Esophagus muscularis mucosa (tissue), 4 donors: Measurements from ENCODE around the gene SHF. TPM values are rescaled to one million over a fixed set of nuclear protein-coding genes. Genes with fewer than 3 reads are reported as not detected.

Experiments used
- DNase-seq: peaks from one replicate; pipeline ENCODE4 v3.0.0-alpha.2; 2017; ENCODE audit errors: extremely low spot score
- H3K27ac ChIP-seq, 4 donors: fragments of 200-600 bp; sonication (generic); replicated peaks in 1 of 4; 1 replicate in 3 of 4; 2 replicates in 1 of 4; pipeline ENCODE4 v1.5.1; 2016 to 2019; ENCODE audit warnings: mild to moderate bottlenecking in 1 of 4
- H3K27me3 ChIP-seq, 4 donors: fragments of 200-600 bp; sonication (generic); one replicate each; pipeline versions ENCODE4 v1.5.1 to v1.6.0; 2016 to 2019
- H3K36me3 ChIP-seq, 4 donors: fragments of 200-600 bp; sonication (generic); one replicate each; pipeline ENCODE4 v1.5.1; 2016 to 2019
- H3K4me1 ChIP-seq, 4 donors: fragments of 200-600 bp; sonication (generic); one replicate each; pipeline ENCODE4 v1.5.1; 2016 to 2019
- H3K4me3 ChIP-seq, 4 donors: fragments of 200-600 bp; sonication (generic); 1 replicate in 2 of 4; 2 replicates in 2 of 4; pipeline ENCODE4 v1.5.1; 2016 to 2019; ENCODE audit warnings: mild to moderate bottlenecking in 4 of 4, moderate library complexity in 1 of 4
- H3K9me3 ChIP-seq, 4 donors: fragments of 200-600 bp; sonication (generic); 1 replicate in 3 of 4; 2 replicates in 1 of 4; pipeline ENCODE4 v1.5.1; 2016 to 2019
- EP300 ChIP-seq: sonication (generic); formaldehyde crosslinking; IDR thresholded peaks from one replicate; pipeline ENCODE4 v1.6.1; 2017; ENCODE audit warnings: antibody characterized with exemption
- POLR2A ChIP-seq: fragments of 450-650 bp; IDR thresholded peaks from one replicate; pipeline ENCODE4 v1.6.1; 2017; ENCODE audit warnings: antibody characterized with exemption, moderate library complexity, mild to moderate bottlenecking, low read depth
- POLR2AphosphoS5 ChIP-seq, 2 donors: sonication (generic); formaldehyde crosslinking; IDR thresholded peaks; one replicate each; pipeline ENCODE4 v1.6.1; 2017; ENCODE audit warnings: antibody characterized with exemption in 2 of 2
- WGBS: methylation state at CpG from one replicate; pipeline ENCODE4 v1.1.5; 2018; 5-methylcytosine and 5-hydroxymethylcytosine counted together
- intact Hi-C: fragments of 100-400 bp; cut with DNase I; formaldehyde crosslinking; loops from one replicate; pipeline ENCODE4 v1.15.1; 2023
- total RNA-seq, 4 donors: library from RNA; depleted of rRNA; stranded (reverse); fragments of >200 nt; gene quantifications; one replicate each; pipeline versions ENCODE4 v1.1.0 to v1.2.1, GENCODE V29; 2016
- TF ChIP-seq, protein P1 (sequence below), 3 experiments: fragments of 200-600 bp in 2 of 3; fragments of 450-650 bp in 1 of 3; sonication (generic) in 2 of 3; IDR thresholded peaks; one replicate each; pipeline ENCODE4 v1.5.1; 2017 to 2019; ENCODE audit warnings: antibody characterized with exemption in 3 of 3, mild to moderate bottlenecking in 2 of 3, moderate library complexity in 1 of 3

Gene SHF
- total RNA-seq, 4 donors from 2014 or later, result 4.6 to 15.4 (median 10.2) TPM

DNA sequence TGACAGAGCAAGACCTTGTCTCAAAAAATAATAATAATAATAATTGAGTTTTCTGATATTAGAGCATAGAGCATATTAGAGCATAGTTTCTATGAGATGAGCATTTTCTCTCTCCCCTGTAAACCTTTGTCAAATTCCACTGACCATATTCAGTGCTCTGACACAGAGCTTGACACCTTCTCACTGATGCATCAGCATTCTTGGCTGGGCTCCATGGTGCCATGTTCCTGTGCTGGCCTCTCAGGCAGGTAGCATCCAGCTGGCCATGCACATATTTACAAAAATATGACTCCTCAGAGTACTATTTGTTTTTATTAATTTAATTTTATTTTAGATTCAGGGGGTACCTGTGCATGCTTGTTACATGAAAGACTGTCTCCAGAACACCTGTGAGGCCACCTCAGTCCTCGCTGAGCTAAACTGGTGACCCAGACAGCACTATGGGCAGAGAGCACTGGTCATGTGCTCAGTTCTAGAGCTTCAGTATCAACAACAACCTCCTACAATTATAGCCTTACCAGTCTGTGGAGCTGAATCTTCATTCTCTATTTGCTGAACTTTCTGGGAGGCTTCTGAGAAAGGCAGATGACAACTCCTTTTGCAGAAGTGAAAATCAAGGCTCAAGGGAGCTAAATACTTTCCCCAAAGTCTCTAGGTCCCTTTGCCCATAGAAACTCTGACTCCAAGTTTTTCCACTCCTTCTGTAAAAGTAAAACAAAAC is 42.6 kb upstream of the SHF start:
- Histone ChIP-seq H3K27me3 (no peaks in the 10 kb centered on the region), H3K27ac (no peak overlapping the region)
- WGBS, result 29% methylated on average over 1 of the region's 1 CpG

DNA sequence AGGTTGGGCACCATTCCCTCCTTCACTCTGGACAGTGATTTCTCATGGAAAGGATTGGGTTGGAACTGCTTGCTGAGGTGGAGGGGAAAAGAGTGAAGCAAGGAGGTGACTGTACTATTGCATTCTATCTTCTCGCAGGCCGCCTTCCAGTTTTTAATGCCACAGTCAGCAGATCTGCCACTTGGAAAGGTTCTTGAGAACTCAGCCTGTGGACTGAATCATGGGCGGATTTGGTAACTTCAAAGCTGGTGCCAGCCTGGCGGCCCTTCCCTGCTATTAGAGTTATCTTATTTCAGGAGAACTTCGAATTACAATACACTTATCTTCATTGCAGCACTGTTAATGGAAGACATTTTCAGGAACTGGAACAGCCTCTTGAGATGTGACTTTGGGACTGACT is 41.2 kb upstream of the SHF start:
- Histone ChIP-seq H3K27me3 (no peaks in the 10 kb centered on the region), H3K36me3 (no peaks in the 10 kb centered on the region), H3K27ac (no peak overlapping the region), H3K4me3 (no peak overlapping the region), H3K4me1 (no peaks in the 10 kb centered on the region), H3K9me3 (no peaks in the 10 kb centered on the region)
- WGBS, result 86% methylated on average over 5 of the region's 5 CpGs
- TF ChIP-seq EP300 (no peak), POLR2A (no peak), POLR2AphosphoS5 (IDR thresholded peaks at IDR 0.05) (no peak)
- TF ChIP-seq, protein P1, sequence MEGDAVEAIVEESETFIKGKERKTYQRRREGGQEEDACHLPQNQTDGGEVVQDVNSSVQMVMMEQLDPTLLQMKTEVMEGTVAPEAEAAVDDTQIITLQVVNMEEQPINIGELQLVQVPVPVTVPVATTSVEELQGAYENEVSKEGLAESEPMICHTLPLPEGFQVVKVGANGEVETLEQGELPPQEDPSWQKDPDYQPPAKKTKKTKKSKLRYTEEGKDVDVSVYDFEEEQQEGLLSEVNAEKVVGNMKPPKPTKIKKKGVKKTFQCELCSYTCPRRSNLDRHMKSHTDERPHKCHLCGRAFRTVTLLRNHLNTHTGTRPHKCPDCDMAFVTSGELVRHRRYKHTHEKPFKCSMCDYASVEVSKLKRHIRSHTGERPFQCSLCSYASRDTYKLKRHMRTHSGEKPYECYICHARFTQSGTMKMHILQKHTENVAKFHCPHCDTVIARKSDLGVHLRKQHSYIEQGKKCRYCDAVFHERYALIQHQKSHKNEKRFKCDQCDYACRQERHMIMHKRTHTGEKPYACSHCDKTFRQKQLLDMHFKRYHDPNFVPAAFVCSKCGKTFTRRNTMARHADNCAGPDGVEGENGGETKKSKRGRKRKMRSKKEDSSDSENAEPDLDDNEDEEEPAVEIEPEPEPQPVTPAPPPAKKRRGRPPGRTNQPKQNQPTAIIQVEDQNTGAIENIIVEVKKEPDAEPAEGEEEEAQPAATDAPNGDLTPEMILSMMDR (IDR thresholded peaks at IDR 0.05), result no peak
- intact Hi-C loops, result no loop called here
- no peak for DNase-seq

More for the DNA sequence above, 42.6 kb upstream of the SHF start:
- H3K4me3 ChIP-seq, result no peak overlapping the region
- no peaks in the 10 kb centered on the region for H3K36me3 ChIP-seq
- no peaks in the 10 kb centered on the region for H3K4me1 ChIP-seq
- peaks cover 0 to 13% (median 6%) of the 10 kb centered on the region in 4 donors for H3K9me3 ChIP-seq
- intact Hi-C loops, result no loop called here
- DNase-seq, result no peak
- TF ChIP-seq, protein P1 (IDR thresholded peaks at IDR 0.05), result no peak
- no peak for TF ChIP-seq POLR2AphosphoS5 (IDR thresholded peaks at IDR 0.05)
- no peak for TF ChIP-seq POLR2A
- TF ChIP-seq EP300, result no peak

DNA sequence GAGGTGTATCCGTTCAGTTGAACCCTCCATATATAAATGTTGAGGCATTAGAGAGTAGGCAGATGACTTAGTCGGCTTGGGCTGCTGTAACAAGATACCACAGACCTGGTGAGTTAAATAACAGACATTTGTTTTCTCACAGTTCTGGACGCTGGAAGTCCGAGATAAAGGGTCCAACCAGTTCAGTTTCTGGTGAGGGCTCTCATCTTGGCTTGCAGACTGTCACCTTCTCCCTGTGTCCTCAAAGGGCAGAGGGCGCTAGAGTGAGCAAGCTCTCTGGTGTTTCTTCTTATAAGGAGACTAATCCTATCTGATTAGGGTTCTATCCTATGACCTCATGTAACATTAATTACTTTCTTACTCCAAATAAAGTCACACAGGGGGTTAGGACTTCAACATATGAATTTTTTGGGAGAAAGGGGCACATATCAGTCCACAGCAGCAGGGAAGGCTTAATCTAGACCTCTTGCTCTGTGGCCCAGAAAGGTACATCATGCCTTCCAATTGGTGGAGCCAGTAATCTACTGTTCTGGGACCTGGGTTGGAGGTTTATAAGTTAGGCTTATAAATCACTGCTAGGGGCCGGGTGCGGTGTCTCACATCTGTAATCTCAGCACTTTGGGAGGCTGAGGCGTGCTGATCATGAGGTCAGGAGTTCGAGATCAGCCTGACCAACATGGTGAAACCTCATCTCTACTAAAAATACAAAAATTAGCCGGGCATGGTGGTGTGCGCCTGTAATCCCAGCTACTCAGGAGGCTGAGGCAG is 37.9 kb upstream of the SHF start:
- no peaks in the 10 kb centered on the region for H3K36me3 ChIP-seq
- no peaks in the 10 kb centered on the region for H3K9me3 ChIP-seq
- TF ChIP-seq, protein P1 (IDR thresholded peaks at IDR 0.05), result no peak
- intact Hi-C loops, result no loop called here
- WGBS, result 77% methylated on average over 11 of the region's 11 CpGs
- peaks cover 0 to 18% (median 0%) of the 10 kb centered on the region in 4 donors for H3K27me3 ChIP-seq
- H3K4me1 ChIP-seq, result no peaks in the 10 kb centered on the region
- H3K27ac ChIP-seq, result no peak overlapping the region
- no peak overlapping the region for H3K4me3 ChIP-seq
- no peak for DNase-seq

GRCh38 chr15:45224621-45225217 is 37.0 kb upstream of the SHF start:
- H3K4me1 ChIP-seq, result no peaks in the 10 kb centered on the region
- no peak overlapping the region for H3K4me3 ChIP-seq
- peaks cover 0 to 24% (median 0%) of the 10 kb centered on the region in 4 donors for H3K27me3 ChIP-seq
- H3K9me3 ChIP-seq, result no peaks in the 10 kb centered on the region
- TF ChIP-seq POLR2AphosphoS5 (IDR thresholded peaks at IDR 0.05) (no peak), EP300 (no peak)
- H3K36me3 ChIP-seq, result no peaks in the 10 kb centered on the region
- no peak overlapping the region for H3K27ac ChIP-seq
- no peak for DNase-seq
- 66% methylated on average over 5 of the region's 5 CpGs for WGBS
- intact Hi-C loops, result no loop called here

DNA sequence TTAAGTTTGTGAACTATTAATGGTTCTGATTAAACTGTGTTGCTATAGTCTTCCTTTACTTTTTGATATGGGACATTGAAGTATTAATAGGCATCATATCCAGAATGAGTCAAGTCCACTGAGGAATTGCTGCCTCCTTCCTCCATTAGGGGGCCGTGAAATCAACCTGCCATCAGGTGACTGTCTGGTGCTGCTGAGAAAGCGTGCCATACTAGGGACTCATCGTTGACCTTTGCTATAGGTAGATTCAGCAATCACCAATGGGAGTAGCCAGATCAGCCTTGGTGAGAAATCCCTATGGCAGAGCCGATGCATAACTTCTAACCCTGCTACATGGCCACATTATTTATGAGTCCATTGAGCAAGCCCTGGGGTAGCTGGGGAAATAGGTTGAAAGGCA is 34.2 kb upstream of the SHF start:
- DNase-seq, result no peak
- no peak for TF ChIP-seq POLR2A
- TF ChIP-seq POLR2AphosphoS5 (IDR thresholded peaks at IDR 0.05), result no peak
- TF ChIP-seq, protein P1 (IDR thresholded peaks at IDR 0.05), result no peak
- no peak for TF ChIP-seq EP300
- WGBS, result 85% methylated on average over 4 of the region's 4 CpGs

More for the DNA sequence above, 34.2 kb upstream of the SHF start:
- H3K4me1 ChIP-seq, result no peaks in the 10 kb centered on the region
- H3K9me3 ChIP-seq, result no peaks in the 10 kb centered on the region
- intact Hi-C loops, result no loop called here
- H3K36me3 ChIP-seq, result no peaks in the 10 kb centered on the region
- no peak overlapping the region for H3K4me3 ChIP-seq
- peaks cover 0 to 46% (median 0%) of the 10 kb centered on the region in 4 donors for H3K27me3 ChIP-seq
- no peak overlapping the region for H3K27ac ChIP-seq
